Measurements from ENCODE around the gene IFI44.

IFI44 gene

GRCh38 chr1:78713297-78713696 is 63.7 kb downstream of the IFI44 start:
- DNase-seq: no peak

Data from NCI-H345 (cell line).